Esophagus (tissue), 2 donors: ENCODE measurements around the gene METRNL. TPM values are rescaled to one million over a fixed set of nuclear protein-coding genes. Genes with fewer than 3 reads are reported as not detected.
"Not testable (repeated sequence)": the region's sequence is repeated elsewhere in the genome, so short reads cannot be mapped to it uniquely, and the experiment has no call there.

ENCODE experiments used
- H3K27ac ChIP-seq, 2 donors: one replicate each; pipeline ENCODE4 v1.5.1; 2013; ENCODE audit warnings: low read depth in 2 of 2, mild to moderate bottlenecking in 2 of 2, inconsistent platforms in 1 of 2, low read length in 1 of 2, moderate library complexity in 1 of 2
- H3K27me3 ChIP-seq, 2 donors: one replicate each; pipeline ENCODE4 v1.6.1; 2013; ENCODE audit warnings: low read length in 2 of 2, control low read depth in 1 of 2, mild to moderate bottlenecking in 1 of 2; ENCODE audit not compliant: insufficient read depth in 2 of 2, control insufficient read depth in 1 of 2
- H3K36me3 ChIP-seq, 2 donors: one replicate each; pipeline ENCODE4 v1.6.1; 2013; ENCODE audit warnings: low read length in 1 of 2; ENCODE audit not compliant: control insufficient read depth in 2 of 2, insufficient read depth in 2 of 2
- H3K4me1 ChIP-seq, 2 donors: one replicate each; pipeline ENCODE4 v1.6.1; 2013; ENCODE audit warnings: low read length in 1 of 2; ENCODE audit not compliant: control insufficient read depth in 2 of 2, insufficient read depth in 2 of 2
- H3K4me3 ChIP-seq, 2 donors: one replicate each; pipeline ENCODE4 v1.5.1; 2013; ENCODE audit warnings: low read length in 2 of 2, mild to moderate bottlenecking in 2 of 2, low read depth in 1 of 2, moderate library complexity in 1 of 2
- H3K9me3 ChIP-seq, 2 donors: one replicate each; pipeline ENCODE4 v1.6.1; 2013; ENCODE audit warnings: mild to moderate bottlenecking in 2 of 2, low read depth in 1 of 2, low read length in 1 of 2, moderate library complexity in 1 of 2; ENCODE audit not compliant: control insufficient read depth in 2 of 2, insufficient read depth in 1 of 2
- WGBS, 2 donors: extraction: QIAGEN DNeasy Blood & Tissue Kit; methylation state at CpG; one replicate each; pipeline ENCODE4 v1.1.7; 2013; 5-methylcytosine and 5-hydroxymethylcytosine counted together
- polyA plus RNA-seq, 2 donors: library from polyadenylated mRNA; stranded (reverse); fragments of 200-250 nt; gene quantifications; one replicate each; pipeline ENCODE4 v1.2.3, GENCODE V29; 2013
- donor health status: healthy with polysubstance abuse.
- donor health status: Bipolar disorder and iron deficiency.

The METRNL gene
- polyA plus RNA-seq, 2 donors = 143 to 169 TPM

DNA sequence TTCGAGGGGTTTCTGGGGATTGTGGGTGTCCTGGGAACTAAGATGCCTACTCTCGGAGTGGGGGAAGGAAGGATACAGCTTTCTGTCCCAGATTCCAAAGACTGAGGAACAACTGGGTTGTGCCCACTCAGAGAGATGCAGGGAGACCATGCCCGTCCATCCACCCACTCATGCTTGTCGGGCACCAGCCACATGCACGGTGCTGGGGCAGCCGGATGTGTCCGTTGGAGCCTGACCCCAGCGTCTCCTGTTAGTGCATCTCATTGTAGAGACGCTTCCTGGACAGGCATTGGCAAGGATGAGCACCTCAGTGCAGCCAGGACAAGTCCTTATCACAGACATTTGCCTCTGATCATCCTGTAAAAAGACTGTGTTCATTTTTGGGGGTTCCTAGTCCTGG is 58.1 kb downstream of the METRNL start:
- Histone ChIP-seq H3K36me3 (no peaks in the 10 kb centered on the region), H3K4me1 (no peaks in the 10 kb centered on the region), H3K9me3 (peaks cover 0 to 3% of the 10 kb centered on the region in 2 donors), H3K27me3 (no peaks in the 10 kb centered on the region), H3K4me3 (no peak overlapping the region), H3K27ac (no peak overlapping the region)
- 79 to 84% methylated on average over 9 of the region's 9 CpGs for WGBS, 2 donors

DNA sequence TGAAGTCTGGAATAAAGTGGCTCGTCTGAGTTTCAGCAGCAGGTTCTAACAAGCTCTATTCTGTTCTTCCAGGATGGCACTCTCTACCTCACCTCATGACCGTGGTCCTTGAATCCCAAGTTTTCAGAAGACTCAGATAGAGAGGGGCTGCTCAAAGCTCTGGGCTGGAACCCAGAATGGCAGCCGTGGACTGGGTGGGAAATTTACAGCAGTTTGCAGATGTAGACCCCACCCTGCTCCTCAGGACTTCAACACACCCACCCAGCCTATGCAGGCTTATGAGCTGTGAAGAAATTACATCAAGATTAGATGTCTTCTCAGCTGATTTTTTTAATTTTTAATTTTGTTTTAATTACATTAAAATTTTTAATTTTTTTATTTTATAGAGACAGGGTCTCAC is 59.4 kb downstream of the METRNL start:
- WGBS, 2 donors = 65 to 75% methylated on average over 3 of the region's 3 CpGs
- Histone ChIP-seq H3K27me3 (no peaks in the 10 kb centered on the region), H3K27ac (no peak overlapping the region)

DNA sequence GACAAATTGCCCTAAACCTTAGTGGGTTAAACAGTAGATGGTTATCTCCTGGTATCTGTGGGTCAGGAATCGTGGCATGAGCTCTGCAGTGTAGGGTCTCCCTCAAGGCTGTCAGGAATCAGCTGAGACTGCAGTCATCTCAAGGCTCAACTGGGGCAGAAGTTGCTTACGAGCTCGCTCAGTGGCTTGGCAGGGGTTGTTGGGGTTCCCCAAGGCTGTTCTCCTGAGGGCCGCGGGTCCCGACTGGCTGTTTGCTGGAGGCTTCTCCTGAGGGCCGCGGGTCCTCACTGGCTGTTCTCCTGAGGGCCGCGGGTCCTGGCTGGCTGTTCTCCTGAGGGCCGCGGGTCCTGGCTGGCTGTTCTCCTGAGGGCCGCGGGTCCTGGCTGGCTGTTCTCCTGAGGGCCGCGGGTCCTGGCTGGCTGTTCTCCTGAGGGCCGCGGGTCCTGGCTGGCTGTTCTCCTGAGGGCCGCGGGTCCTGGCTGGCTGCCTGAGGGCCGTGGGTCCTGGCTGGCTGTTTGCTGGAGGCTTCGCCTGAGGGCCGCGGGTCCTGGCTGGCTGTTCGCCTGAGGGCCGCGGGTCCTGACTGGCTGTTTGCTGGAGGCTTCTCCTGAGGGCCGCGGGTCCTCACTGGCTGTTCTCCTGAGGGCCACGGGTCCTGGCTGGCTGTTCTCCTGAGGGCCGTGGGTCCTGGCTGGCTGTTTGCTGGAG is 60.3 kb downstream of the METRNL start:
- WGBS, 2 donors = 87 to 88% methylated on average over 23 to 29 of the region's 31 CpGs
- not testable (repeated sequence) for H3K4me1 ChIP-seq, H3K9me3 ChIP-seq, H3K27me3 ChIP-seq, H3K4me3 ChIP-seq, H3K27ac ChIP-seq, H3K36me3 ChIP-seq

More for the DNA sequence above, 59.4 kb downstream of the METRNL start:
- H3K4me1 ChIP-seq = no peaks in the 10 kb centered on the region
- no peaks in the 10 kb centered on the region for H3K36me3 ChIP-seq
- peaks cover 2 to 3% of the 10 kb centered on the region in 2 donors for H3K9me3 ChIP-seq
- no peak overlapping the region for H3K4me3 ChIP-seq

DNA sequence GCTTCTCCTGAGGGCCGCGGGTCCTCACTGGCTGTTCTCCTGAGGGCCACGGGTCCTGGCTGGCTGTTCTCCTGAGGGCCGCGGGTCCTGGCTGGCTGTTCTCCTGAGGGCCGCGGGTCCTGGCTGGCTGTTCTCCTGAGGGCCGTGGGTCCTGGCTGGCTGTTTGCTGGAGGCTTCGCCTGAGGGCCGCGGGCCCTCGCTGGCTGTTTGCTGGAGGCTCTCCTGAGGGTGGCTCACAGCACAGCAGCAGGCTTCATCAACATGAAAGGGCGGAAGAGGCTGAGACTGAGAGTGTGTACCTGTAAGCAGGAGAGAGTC is 60.8 kb downstream of the METRNL start:
- 91 to 93% methylated on average over 11 to 13 of the region's 13 CpGs for WGBS, 2 donors
- H3K4me3 ChIP-seq, H3K27me3 ChIP-seq, H3K36me3 ChIP-seq, H3K27ac ChIP-seq, H3K9me3 ChIP-seq, H3K4me1 ChIP-seq: not testable (repeated sequence)

DNA sequence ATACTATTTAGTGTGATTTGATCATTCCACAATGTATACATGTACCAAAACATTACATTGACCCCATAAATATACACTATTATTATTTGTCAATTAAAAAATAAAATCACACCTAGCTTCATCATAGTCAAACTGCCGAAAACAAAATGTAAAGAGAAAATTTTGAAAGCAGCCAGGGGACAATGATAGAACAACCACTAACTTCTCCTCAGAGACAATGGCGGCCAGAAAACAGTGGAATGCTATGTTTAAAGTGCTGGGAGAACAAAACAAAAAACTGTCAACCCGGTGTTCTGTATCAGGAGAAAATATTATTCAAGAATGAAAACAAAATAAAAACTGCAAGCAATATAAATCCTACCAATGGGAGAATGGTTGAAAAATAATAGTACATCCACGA is 63.2 kb downstream of the METRNL start:
- no peaks in the 10 kb centered on the region for H3K27me3 ChIP-seq
- H3K9me3 ChIP-seq = peaks cover 0 to 2% of the 10 kb centered on the region in 2 donors
- no peak overlapping the region for H3K27ac ChIP-seq
- no peaks in the 10 kb centered on the region for H3K4me1 ChIP-seq
- no peak overlapping the region for H3K4me3 ChIP-seq
- 93 to 97% methylated on average over 4 of the region's 4 CpGs for WGBS, 2 donors
- no peaks in the 10 kb centered on the region for H3K36me3 ChIP-seq

DNA sequence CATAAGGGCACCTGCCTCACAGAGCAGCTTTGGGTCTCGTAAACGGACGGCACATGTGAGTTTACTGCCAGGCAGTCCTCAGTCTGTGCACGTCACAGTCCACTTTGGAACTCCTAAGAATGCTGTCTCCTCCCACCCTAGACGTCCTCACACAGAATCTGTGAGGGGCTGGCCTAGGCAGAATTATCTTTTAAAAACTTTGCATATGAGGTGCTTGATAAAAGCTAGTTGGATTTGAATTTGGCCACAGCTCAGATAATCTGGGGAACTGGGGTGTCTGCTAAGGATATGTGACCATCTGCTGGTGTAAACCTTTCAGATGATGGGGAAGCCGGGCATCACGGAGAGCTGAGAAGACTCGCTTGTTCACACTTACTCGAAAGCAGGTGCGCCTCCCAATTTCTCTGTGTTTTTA is 64.4 kb downstream of the METRNL start:
- WGBS, 2 donors = 88% methylated on average over 10 of the region's 10 CpGs
- no peak overlapping the region for H3K27ac ChIP-seq

More for the DNA sequence above, 64.4 kb downstream of the METRNL start:
- H3K36me3 ChIP-seq = no peaks in the 10 kb centered on the region
- no peaks in the 10 kb centered on the region for H3K4me1 ChIP-seq
- H3K27me3 ChIP-seq = no peaks in the 10 kb centered on the region
- no peak overlapping the region for H3K4me3 ChIP-seq
- peaks cover 0 to 2% of the 10 kb centered on the region in 2 donors for H3K9me3 ChIP-seq

Other genes starting within 250 kb of the METRNL start
- 100 to 1,000 TPM in 1 of 2 donors, 10 to 100 TPM in 1; 30.2 to 111 TPM for gene ZNF750, start 239.6 kb upstream of the METRNL start, polyA plus RNA-seq